Coronary artery (tissue), 2 donors: ENCODE results near the gene SRSF9.

Source experiments
- DNase-seq: peaks from one replicate; pipeline ENCODE4 v3.0.0-alpha.2; 2017; ENCODE audit warnings: low spot score
- H3K27ac ChIP-seq, 2 donors: fragments of 200-600 bp; sonication (generic); one replicate each; pipeline ENCODE4 v1.5.1; 2016 to 2019
- H3K4me3 ChIP-seq: fragments of 200-600 bp; sonication (generic); 2 replicates; pipeline ENCODE4 v1.5.1; 2016; ENCODE audit warnings: mild to moderate bottlenecking, moderate library complexity
- TF ChIP-seq, protein P1 (sequence below): fragments of 200-600 bp; sonication (generic); IDR thresholded peaks from one replicate; pipeline ENCODE4 v1.5.1; 2019; ENCODE audit warnings: antibody characterized with exemption

Gene SRSF9

DNA sequence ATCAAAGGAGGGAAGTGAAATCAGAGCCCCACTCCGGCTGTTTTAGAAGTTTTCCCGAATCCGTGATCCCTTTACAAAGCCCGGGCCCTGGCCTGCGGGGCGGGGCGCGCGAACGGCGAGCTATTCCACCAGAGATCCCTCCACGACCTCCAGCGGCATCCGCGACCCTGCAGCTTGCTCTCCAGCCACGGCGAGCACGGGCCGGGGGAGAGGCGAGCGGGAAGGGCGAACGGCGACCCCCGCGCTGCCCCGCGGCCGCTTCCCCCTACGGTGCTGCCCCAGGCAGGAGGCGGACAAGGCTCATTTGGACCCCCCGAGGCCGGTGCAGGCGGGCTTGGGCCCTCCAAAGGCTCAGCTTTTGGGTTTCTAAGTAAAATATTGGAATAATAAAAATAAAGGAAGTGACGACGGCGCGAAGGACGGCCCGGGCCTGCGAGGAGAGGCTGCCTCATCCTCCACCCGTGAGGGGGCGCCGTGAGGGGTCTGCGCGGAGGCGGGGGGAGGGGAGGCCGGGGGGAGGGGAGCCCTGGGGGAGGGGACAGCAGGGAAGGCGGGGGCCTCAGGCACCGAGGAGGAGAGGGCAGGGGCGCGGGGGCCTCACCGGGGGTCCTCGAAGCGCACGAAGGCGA is 613 bp downstream of the SRSF9 start:
- peak overlapping the region; percentile 92 for H3K4me3 ChIP-seq
- TF ChIP-seq, protein P1, sequence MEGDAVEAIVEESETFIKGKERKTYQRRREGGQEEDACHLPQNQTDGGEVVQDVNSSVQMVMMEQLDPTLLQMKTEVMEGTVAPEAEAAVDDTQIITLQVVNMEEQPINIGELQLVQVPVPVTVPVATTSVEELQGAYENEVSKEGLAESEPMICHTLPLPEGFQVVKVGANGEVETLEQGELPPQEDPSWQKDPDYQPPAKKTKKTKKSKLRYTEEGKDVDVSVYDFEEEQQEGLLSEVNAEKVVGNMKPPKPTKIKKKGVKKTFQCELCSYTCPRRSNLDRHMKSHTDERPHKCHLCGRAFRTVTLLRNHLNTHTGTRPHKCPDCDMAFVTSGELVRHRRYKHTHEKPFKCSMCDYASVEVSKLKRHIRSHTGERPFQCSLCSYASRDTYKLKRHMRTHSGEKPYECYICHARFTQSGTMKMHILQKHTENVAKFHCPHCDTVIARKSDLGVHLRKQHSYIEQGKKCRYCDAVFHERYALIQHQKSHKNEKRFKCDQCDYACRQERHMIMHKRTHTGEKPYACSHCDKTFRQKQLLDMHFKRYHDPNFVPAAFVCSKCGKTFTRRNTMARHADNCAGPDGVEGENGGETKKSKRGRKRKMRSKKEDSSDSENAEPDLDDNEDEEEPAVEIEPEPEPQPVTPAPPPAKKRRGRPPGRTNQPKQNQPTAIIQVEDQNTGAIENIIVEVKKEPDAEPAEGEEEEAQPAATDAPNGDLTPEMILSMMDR = no peak
- DNase-seq = no peak
- peak overlapping the region; percentile 93 to 96 for H3K27ac ChIP-seq

GRCh38 chr12:120468325-120468820 is 1.2 kb downstream of the SRSF9 start:
- Histone ChIP-seq H3K4me3 (peak overlapping the region; percentile 92), H3K27ac (peak overlapping the region; percentile 93 to 96)
- DNase-seq = peak; percentile 78
- TF ChIP-seq, protein P1 = no peak

DNA sequence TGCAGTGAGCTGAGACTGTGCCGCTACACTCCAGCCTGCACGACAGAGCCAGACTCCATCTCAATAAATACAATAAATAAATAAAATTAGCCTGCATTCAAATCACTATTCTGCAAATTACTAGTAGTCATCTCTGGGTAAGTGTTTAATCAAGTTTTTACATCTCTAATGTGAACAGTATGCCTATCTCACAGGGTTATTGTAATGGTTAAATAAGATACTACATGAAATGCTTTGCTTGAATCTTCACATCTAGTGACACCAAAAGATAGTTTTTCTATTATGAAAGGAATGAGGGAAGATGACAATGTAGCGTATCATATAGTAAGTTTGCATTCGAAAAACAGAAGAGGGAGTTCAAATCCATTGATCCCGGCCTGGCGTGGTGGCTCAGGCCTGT is 2.1 kb downstream of the SRSF9 start:
- TF ChIP-seq, protein P1 = no peak
- Histone ChIP-seq H3K27ac (no peak overlapping the region), H3K4me3 (no peak overlapping the region)
- DNase-seq = no peak

DNA sequence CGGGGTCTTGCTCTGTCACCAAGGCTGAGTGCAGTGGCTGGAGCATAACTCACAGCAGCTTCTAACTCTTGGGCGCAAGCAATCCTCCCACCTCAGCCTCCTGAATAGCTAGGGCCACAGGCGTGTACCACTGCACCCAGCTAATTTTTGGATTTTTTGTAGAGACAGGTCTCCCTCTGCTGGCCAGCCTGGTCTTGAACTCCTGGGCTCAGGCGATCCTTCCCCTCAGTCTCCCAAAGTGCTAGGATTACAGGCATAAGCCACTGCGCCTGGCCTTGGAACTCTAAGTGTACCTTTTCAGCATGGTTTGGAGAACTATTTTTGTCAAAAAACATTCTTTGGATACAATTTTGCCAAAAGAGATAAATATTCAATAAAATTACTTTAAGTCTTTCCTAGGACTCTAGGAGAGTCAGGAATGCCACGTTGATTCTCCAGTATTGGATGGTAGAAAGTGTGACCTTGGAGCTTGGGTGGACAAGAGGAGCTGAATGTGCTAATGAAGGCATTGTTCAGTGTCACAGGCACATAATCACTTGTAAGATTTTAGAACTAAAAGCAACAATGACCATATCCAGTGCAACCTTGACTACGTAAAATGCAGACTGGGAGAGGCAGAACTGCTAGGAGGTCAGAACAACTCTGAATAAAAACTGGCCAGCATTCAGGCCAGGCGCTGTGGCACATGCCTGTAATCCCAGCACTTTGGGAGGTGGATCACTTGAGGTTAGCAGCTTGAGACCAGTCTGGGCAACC is 2.8 kb downstream of the SRSF9 start:
- no peak overlapping the region for H3K4me3 ChIP-seq
- H3K27ac ChIP-seq = no peak overlapping the region
- no peak for DNase-seq
- TF ChIP-seq, protein P1 = peak; percentile 18

GRCh38 chr12:120465756-120466155 is 3.8 kb downstream of the SRSF9 start:
- H3K27ac ChIP-seq = no peak overlapping the region
- DNase-seq = no peak
- H3K4me3 ChIP-seq = no peak overlapping the region
- TF ChIP-seq, protein P1 = no peak

DNA sequence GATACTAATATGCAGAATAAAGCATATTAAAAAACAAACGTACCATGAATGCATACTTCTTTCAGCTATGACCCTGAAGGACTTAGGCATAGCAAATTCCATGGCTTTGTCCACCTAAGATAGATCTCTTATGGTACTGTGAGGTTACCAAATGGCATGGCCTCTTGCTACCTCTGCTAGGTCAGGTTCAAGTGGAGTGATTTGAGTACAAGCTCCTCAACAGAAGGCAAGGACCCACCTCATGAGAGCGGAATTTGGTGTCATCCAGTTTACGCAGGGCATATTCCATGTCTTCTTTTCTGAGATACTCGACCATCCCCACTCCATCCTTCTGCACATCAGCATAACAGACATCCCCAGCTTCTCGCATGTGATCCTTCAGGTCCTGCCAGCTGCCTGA is 5.8 kb downstream of the SRSF9 start:
- H3K4me3 ChIP-seq = no peak overlapping the region
- H3K27ac ChIP-seq = no peak overlapping the region
- TF ChIP-seq, protein P1 = no peak
- DNase-seq = no peak
